GM19395 (cell line): ENCODE measurements around the gene ADM.
"Not testable (repeated sequence)": the region's sequence is repeated elsewhere in the genome, so short reads cannot be mapped to it uniquely, and the experiment has no call there.

ENCODE experiments used
- ATAC-seq: cut with Tn5 transposase; IDR thresholded peaks from one replicate; pipeline ENCODE4 v1.9.1; 2021; ENCODE audit warnings: mild to moderate bottlenecking, moderate library complexity; ENCODE audit not compliant: unreplicated experiment

Gene ADM, protein sequence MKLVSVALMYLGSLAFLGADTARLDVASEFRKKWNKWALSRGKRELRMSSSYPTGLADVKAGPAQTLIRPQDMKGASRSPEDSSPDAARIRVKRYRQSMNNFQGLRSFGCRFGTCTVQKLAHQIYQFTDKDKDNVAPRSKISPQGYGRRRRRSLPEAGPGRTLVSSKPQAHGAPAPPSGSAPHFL

DNA sequence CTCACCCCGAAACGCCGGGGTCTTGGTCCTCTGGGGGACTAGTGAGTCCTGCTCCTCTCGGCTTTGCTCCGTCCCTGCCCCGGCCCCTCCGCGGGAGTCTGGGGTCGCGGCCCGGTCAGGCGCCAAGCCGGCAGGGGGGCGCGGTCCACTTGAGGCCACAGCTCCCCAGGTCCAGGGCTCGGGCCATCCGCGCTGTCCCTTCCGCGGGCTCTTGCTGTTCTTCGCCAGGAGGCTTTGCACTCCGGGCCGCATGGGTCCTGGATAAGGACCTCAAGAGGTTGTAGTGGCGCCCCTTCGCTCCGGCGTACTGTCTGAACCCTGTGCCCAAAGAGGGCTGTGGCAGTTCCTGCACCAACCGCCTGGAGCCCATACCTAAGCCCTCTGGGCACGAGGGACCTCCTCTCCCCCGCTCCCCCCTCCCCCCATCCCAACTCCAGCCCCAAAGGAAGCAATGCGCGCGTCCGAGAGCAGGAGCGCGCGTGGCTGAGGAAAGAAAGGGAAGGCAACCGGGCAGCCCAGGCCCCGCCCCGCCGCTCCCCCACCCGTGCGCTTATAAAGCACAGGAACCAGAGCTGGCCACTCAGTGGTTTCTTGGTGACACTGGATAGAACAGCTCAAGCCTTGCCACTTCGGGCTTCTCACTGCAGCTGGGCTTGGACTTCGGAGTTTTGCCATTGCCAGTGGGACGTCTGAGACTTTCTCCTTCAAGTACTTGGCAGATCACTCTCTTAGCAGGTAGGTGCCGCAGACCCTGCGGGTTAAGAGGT, at the start of gene ADM:
ADM (plus strand) TSS at position 579 of the 767 bp plus-strand sequence. CDS start 628 bp downstream, outside the sequence.
- ATAC-seq, result no peak

DNA sequence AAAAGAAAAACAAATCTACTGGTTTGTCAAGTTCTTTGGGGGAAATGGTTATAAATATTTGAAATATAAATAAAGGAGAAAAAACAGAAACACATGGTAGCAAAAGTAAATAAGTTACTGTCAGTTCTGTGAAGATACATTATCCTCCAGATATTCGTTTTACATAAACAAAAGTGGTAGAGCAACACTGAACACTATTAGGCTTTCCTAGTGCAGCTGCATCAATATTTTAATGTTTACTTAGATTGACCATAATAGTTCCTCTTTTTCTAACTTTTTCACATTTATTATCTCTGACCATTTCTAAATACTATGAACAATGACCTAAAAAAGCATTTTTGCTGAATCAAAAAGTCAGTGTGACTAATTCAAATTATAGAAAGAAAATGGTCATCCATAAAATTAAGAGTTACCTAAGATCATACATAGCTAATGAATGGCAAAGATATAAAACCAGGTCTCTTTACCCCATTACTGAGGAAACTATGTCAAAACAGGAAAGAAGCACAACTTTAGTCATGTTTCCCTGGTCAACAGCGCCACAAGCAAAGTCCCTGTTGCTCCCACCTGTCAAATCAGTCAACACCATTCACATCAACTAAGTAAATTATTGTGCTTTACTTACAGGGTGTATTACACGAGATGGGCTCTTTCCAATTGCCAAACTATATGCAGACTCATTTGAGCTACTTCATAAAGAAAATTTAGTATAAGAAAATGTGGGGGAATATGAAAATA, 49.3 kb upstream of the ADM start:
- ATAC-seq, result no peak

DNA sequence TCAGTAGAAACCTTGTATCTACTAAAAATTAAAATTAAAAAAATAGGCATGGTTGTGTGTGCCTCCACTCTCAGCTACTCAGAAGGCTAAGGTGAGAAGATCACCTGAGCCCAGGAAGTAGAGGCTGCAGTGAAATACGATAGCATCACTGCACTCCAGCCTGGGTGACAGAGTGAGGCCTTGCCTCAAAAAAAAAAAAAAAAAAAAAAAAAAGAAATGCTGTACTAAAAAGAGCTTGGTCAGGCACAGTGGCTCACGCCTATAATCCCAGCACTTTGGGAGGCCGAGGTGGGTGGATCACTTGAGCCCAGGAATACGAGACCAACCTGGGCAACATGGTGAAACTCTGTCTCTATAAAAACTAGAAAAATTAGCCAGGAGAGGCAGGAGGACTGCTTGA, 47.4 kb upstream of the ADM start:
- no peak for ATAC-seq

DNA sequence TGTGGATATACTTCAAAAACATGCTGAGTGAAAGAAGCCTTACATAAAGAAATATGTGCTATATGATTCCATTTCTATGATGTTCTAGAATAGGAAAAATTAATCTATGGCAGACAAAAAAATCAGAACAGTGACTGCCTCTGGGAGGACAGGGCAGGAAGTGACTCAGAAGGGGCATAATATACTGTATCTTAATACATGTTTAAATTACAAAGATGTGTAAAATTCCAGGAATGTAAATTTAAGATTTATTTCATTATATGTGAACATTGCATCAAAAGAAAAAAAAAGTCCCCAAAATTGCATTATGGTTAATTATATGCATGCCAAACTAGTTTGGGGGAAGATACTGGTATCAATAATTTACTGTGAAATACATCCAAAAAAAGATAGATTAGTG, 43.1 kb upstream of the ADM start:
- ATAC-seq, result no peak

DNA sequence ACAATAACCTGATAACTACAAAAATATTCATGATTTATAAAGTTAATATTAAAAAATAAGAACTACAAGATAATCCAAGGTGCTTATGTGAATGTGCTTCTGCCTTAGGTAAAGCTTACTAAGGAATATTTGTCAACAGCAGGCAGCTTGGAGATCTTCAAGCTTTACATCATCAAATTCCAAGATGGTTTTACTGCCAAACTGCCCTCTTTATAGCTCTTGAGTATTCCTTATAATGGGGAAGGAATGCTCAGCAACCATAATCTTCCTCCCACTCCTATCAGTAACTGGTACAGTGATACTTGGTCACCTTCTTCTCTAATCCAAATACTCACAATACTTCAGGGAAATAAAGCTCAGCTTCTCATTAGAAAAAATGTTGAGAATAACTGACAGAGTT, 40.9 kb upstream of the ADM start:
- no peak for ATAC-seq

DNA sequence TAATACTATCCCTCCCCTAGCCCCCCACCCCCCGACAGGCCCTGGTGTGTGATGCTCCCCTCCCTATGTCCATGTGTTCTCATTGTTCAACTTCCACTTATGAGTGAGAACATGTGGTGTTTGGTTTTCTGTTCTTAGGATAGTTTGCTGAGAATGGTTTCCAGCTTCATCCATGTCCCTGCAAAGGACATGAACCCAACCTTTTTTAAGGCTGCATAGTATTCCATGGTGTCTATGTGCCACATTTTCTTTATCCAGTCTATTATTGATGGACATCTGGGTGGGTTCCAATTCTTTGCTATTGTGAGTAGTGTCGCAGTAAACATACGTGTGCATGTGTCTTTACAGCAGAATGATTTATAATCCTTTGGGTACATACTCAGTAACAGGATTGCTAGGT, 40.2 kb upstream of the ADM start:
- not testable (repeated sequence) for ATAC-seq

DNA sequence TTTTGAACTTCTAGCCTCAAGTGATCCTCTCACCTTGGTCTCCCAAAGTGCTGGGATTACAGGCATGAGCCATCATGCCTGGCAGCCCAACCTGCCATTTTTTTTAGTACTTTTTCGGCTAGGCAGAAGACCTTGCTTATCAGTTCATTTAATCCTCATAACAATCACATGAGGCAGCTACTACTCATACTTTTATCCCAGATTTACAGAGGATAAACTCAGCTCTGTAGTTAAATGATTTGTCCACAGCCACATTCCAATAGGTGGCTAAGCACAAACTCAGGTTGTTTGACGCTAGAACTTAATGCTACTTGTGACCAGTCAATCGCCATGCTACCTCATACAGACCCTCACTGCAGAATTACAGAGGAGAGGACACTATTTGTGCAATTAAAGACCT, 38.9 kb upstream of the ADM start:
- no peak for ATAC-seq

DNA sequence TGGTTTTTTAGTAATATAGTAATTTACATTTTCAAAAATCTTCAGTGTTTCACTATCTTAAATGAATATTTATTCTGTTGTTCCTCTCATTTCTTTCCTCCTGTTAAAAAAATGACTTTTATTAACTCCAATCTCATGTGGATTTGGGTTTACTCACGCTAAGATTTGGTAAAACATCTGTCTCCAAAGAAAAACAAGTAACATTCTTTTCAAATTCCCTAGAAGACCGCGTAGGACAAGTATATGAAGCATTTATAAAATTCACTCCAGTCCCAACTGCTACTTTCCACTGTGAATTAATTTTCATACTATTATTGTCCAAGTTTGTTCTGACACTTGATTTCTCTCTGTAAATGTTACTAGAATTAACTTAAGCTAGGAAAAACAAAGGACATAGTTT, 37.1 kb upstream of the ADM start:
- ATAC-seq, result no peak

DNA sequence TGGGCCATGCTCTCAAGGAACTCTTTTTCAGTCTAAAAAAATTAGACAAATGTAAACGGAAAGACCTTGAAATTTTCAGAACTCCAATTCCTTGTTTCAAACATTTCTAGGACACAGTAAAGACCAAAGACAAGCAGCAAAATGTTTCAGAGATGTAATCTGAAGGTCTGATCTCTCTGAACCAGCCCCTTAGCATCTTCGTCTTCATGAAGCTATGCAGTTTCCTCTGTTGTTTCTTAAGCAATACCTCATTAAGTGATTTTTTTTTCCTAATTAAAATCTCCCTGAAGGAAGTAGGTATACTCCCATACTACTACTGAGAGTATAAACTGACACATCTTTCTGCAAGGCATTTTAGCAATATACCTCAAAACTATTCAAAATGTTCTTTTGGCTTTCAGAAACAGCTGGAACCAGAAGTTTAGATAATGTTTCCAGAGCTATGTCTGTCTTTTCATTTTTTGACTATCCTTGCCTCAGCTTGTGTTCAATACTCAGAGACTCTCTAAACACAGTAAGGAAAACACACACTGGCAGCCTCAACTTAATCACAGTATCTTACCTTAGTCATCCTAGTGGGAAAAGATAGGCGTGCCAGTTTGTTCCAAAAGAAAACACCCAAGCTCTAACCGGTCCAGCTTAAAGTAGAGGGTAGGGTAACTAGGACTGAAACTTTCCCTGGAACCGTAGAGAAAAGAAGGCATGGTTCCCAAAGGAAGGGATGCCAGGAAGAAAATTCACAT, 36.0 kb upstream of the ADM start:
- ATAC-seq, result no peak

DNA sequence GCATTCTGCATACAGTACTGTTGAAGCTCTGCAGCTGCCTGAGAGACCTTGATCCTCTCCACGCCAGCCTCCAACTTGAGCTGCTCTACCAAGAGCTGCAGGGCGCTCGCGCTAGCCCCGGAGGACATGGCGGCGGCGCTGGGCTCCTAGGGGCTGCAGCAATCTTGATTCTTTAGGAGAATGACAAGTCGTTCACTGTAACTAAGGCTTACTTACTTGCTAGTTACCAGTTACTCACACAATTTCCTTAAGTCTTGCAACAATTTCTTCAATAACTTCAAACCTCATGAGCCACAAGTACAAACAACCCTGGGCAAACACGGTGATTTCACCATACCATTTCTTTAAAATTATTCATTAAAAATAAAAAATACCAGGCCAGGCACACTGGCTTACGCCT, 32.7 kb upstream of the ADM start:
- no peak for ATAC-seq

DNA sequence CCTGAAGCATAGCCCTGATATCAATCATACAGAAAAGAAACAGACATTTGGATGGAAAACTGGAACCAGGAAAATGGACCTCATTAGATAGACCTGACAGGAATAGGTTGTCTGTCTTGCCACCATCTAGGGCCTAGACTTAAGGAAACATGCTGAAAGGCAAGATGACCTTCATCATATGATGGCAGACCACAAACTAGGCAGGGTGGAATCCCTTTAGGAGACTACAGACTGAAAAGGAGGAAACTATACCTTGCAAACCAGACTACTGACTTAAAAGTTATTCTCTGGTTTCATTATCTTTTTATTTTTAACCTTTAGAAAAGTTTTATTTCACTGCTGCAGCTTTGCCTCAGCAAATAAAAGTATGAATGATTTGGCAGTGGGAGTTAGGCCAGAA, 31.1 kb upstream of the ADM start:
- no peak for ATAC-seq

DNA sequence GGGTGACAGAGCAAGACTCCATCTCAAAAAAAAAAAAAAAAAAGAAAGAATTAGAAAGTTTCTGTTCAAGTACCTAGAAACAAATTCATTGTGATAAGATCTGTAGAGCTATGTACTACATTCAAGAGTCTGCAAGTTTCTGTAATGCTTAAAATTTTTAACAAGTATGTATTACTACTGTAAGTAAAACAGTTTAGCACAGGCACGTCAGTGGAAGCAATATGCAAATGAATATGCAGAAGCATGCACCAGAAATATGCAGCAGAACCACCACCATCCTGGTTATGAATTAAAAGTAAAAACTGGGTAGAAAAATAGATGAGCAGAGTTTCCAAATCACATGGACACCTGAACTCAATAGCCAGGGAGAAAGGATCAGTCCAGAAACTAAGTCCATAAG, 30.1 kb upstream of the ADM start:
- no peak for ATAC-seq

DNA sequence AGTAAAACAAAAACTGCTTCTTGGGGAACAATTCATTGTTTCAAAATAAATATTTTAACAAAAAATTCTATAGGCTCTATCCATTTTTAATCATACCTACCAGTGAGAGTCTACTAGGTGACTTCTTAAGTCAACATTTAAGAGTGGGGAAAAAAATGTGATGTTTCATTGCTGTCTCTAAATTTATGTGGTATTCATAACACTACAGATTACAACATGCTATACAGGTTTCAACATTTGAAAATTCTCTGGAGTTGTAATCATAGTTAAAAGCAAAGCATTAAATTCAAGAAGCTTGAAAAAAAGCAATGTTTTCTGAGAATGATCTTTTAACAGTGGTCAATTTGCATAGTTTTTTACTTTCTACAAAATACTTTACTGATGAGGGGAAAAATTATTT, 29.2 kb upstream of the ADM start:
- ATAC-seq, result no peak

DNA sequence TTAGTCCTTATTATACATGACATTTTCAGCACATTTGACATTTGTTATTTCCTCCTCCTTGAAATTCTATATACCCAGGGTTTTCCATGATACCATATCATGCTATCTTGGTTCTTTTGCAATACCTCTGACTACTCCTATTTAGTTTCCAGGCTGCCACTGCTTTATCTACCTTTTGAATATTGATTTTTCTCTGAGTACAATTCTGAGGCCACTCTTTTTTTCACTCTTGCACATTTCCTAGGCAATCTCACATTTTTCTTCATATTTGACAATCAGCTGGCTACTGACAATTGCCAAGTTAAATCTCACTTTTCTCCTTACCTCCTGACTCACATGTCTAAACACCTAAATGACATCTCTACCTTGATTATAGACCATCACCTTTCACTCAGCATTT, 22.8 kb upstream of the ADM start:
- no peak for ATAC-seq

DNA sequence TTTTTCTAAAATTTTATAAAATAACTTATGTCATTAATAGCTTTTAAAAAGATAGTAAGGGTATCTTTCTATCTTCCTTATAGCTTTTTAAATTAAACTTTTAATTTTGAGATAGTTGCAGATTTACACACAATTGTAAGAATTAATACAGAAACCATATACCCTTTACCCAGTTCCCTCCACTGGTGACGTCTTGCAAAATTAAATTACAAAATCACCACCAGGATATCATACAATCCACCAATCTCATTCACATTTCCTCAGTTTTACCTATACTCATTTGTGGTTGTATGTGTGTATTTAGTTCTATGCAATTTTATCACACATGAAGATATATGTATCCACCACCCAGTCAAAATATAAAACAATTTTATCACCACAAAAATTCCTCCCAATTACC, 20.9 kb upstream of the ADM start:
- ATAC-seq, result no peak

DNA sequence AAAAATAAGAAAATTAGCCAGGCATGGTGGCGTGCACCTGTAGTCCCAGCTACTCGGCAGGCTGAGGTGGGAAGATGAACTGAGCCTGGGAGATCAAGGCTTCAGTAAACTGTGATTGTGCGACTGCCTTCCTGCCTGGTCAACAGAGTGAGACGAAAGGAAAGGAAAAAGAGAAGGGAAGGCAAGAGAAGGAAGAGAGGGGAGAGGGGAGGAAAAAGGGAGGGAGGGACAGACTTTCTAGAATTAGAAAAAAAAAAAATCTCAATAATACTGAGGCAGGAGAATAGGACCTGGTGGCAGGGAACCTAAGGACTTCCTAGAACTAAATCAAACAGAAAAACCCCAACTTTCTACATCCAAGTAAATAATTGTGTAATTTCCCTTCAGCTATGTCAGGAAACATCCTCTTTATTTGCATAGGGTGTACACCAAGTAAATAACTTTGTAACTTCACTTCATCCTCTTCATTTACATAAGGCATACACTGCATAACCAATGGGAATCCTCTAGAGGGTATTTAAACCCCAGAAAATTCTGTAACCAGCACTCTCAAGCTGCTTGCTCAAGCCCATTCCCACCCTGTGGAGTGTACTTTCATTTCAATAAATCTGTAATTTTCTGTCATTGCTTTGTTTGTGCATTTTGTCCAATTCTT, 19.6 kb upstream of the ADM start:
- no peak for ATAC-seq

DNA sequence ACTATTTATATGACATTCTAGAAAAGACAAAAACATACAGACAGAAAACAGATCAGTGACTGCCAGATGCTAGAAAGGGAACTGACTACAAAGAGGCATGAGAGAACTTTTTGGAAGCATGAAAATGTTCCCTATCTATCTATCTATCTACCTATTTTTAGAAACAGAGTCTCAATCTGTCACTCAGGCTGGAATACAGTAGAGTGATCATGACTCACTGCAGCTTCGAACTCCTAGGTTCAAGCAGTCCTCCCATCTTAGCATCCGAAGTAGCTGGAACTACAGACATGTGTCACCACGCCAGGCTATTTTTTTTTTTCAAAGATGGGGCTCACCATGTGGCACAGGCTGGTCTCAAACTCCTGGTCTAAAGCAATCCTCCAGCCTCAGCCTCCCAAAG, 17.7 kb upstream of the ADM start:
- no peak for ATAC-seq

DNA sequence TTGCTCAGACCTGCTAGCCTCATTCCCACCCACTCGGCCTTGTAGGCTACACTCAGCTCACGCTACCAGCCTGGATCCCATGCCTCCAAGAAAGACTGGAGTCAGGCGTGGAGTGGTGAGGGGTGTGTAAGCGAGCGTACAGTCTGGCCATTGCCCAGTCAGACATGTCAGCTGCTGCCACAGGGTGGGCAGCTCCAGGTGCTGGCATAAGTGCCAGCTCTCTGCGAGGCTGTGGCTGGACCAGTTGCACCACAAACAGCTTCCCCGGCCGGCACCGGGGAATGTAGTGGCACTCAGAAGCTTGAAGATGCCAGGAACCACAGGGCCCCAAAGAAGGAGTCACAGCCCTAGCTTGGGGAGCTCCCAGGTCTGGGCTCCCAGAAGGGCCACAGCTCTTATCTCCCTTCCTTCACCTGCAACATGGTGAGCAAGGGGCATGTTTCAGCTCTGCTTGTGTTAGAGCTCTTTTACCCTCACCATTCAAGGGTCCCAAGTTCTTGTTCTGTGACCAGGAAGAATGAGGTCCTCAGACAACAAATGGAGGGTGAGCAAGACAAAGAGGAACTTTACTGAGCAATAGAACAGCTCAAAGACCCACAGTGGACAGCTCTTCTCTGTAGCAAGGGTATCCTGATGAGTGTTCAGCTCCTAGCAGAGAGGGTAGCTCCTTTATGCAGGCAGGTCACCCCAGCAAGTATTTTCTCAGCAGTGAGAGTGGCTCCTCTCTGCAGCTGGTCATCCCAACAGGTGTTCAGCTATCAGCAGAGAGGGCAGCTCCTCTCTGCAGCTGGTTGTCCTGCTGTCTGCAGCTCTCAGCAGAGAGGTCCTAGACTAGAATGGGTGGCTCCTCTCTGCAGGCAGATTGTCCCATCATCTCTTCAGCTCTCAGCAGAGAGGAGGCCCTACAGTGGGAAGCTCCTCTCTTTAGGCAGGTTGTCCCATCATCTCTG, 16.8 kb upstream of the ADM start:
- ATAC-seq, result no peak

DNA sequence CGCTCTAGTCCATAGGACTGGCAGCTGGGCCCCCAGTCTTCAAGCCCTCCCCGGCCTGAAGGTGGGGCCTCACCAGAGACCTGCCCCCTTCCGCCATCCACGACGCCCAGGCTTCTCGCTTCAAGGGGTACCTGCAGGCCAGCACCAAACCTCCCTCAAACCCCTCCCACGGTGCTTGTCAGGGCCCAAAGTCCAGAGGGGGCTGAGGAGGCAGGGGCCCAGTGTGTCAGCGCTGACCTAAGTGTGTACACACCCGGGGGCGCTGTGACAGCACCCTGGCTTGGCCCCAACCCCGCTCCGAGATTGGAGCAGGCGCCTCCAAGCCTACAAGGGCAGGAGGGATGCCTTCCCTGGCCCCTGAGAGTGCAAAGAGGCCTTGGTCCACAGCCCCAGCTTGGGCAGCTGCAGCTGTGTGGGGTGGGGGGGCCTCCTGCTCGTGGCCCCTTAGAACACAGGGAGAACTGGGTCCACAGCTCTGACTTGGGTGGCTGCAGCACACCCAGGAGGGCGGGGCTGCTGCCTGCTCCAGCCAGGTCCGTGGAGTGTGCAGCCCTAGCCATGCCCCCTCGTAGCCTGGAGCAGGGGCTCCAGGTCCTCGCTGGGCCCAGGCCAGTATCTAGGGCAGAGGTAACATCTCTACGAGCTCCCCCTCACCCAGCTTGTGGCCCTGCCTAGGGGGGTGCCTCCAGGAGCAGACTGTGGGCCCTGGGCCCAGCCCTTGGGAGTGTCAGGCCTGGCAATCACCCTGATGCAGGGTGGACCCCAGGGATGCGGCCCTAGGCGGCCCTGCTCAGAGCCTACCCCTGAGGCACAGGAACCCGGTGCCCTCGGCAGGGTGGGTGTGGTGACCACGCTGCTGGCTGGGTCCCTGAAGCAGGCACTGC, 15.8 kb upstream of the ADM start:
- ATAC-seq, result no peak
